Measurements from ENCODE around the gene DPYSL3. TPM values are rescaled to one million over a fixed set of nuclear protein-coding genes. Genes with fewer than 3 reads are reported as not detected.

DPYSL3 gene
- total RNA-seq (2022; extraction: Qiagen RNA extraction; ENCODE audit: low read depth) = 16.2 to 20.7 TPM (median 18.0 TPM) in 5 replicates

DNA sequence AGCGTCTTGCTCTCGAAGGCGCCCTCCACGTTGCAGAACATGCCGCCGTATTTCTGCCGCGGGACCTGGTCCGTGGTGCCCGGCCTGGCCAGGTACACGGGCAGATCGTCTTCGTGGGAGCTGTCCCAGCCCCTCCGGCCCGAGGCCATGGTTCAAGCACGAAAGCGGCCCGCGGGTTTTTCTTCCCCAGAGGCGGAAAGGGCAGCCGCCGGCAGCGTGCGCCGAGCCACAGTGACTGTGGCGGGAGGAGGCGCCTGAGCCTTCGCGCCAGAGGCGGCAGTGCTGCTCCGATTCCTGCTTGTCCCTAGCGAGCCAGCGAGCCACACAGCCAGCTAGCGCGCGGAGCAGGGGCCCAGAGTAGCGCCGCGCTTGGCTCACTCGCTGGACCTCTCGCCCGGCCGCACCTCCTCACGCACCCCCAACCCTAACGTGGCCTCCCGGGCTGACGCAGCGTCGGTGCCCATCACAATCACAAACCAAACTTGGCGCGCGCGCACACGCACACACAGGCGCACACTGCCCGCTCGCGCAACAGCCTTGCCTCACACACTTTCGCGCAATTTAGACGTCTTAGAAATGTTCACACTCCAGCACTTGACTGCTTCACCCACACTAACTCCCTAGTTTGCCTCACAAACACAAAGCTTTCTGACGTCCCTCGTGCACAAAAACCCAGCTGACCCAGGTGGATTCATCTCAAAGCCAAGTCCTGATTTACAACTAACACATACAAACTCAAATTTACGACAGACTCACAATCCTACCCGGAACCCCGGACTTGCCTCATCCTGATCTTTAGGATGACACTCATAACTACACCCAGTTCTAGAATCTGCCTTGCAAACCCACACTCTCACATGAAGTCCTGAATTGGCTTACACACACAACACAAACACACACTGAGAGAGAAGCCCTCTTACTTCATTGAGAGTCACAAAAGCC lies at the start of gene DPYSL3:
DPYSL3 (minus strand) TSS at position 359 of the 942 bp plus-strand sequence; CDS start at position 149, 210 bp downstream.

